NCI-H1048 (cell line): ENCODE results near the gene PDX1.
A peak's percentile ranks its signal among the peaks of the same experiment; 100 is the strongest.

ENCODE experiments used
- DNase-seq: peaks from one replicate; lab custom pipeline; 2025; lab: John Stamatoyannopoulos, UW

The PDX1 gene

GRCh38 chr13:27922883-27923612 is 3.2 kb downstream of the PDX1 start:
- DNase-seq: no peak

GRCh38 chr13:27923794-27924528 is 4.2 kb downstream of the PDX1 start:
- DNase-seq: no peak

GRCh38 chr13:27924529-27925141 is 4.8 kb downstream of the PDX1 start:
- no peak for DNase-seq

- no peak for DNase-seq
These were observed 5.6 kb downstream of the PDX1 start for GRCh38 chr13:27925220-27925991.

- no peak for DNase-seq
These were observed 7.0 kb downstream of the PDX1 start for GRCh38 chr13:27926644-27927434.

GRCh38 chr13:27927444-27928352 is 7.9 kb downstream of the PDX1 start:
- no peak for DNase-seq

GRCh38 chr13:27928353-27928804 is 8.6 kb downstream of the PDX1 start:
- DNase-seq: no peak

GRCh38 chr13:27928805-27929753 is 9.3 kb downstream of the PDX1 start:
- DNase-seq: no peak

GRCh38 chr13:27929868-27930267 is 10.1 kb downstream of the PDX1 start:
- no peak for DNase-seq

GRCh38 chr13:27933118-27933517 is 13.3 kb downstream of the PDX1 start:
- no peak for DNase-seq

GRCh38 chr13:27933580-27934328 is 14.0 kb downstream of the PDX1 start:
- DNase-seq: no peak

GRCh38 chr13:27942972-27943371 is 23.2 kb downstream of the PDX1 start:
- DNase-seq: no peak

GRCh38 chr13:27952876-27953675 is 33.3 kb downstream of the PDX1 start:
- DNase-seq: no peak

GRCh38 chr13:27953676-27954405 is 34.0 kb downstream of the PDX1 start:
- DNase-seq: peak; percentile 64

- DNase-seq: no peak
These were observed 34.6 kb downstream of the PDX1 start for GRCh38 chr13:27954406-27954851.

GRCh38 chr13:27955014-27955591 is 35.3 kb downstream of the PDX1 start:
- DNase-seq: no peak
